Loucy (cell line): ENCODE data around the gene ANKRD13B.

Experiments
- H2AFZ ChIP-seq: fragments of 200-600 bp; sonication (generic); 2 replicates; pipeline ENCODE4 v1.6.0; 2016; ENCODE audit warnings: antibody characterized with exemption, mild to moderate bottlenecking, low read length, moderate library complexity
- H3F3A ChIP-seq: fragments of 200-600 bp; 2 replicates; pipeline ENCODE4 v1.6.0; 2016; ENCODE audit warnings: antibody characterized with exemption, low read depth, mild to moderate bottlenecking
- H3K27me3 ChIP-seq: fragments of 200-600 bp; sonication (generic); 2 replicates; pipeline ENCODE4 v1.6.1; 2014; ENCODE audit warnings: low read length, mild to moderate bottlenecking; ENCODE audit not compliant: insufficient read depth, poor library complexity, severe bottlenecking
- H3K36me3 ChIP-seq: fragments of 200-600 bp; sonication (generic); 2 replicates; pipeline ENCODE4 v1.6.1; 2016; ENCODE audit warnings: low read length; ENCODE audit not compliant: insufficient read depth
- H3K4me1 ChIP-seq: fragments of 200-600 bp; sonication (generic); 2 replicates; pipeline ENCODE4 v1.5.1; 2014; ENCODE audit warnings: low read length, mild to moderate bottlenecking; ENCODE audit not compliant: insufficient read depth, poor library complexity, severe bottlenecking
- H3K4me2 ChIP-seq: fragments of 200-600 bp; sonication (generic); 2 replicates; pipeline ENCODE4 v1.6.0; 2014; ENCODE audit warnings: antibody characterized with exemption, low read length, low read depth, mild to moderate bottlenecking; ENCODE audit not compliant: poor library complexity, severe bottlenecking
- H3K4me3 ChIP-seq: fragments of 200-600 bp; sonication (generic); 2 replicates; pipeline ENCODE4 v1.5.1; 2014; ENCODE audit warnings: low read length, mild to moderate bottlenecking, mixed read lengths; ENCODE audit not compliant: poor library complexity, severe bottlenecking
- H3K79me2 ChIP-seq: fragments of 200-600 bp; sonication (generic); 2 replicates; pipeline ENCODE4 v1.6.1; 2014; ENCODE audit warnings: low read length; ENCODE audit not compliant: insufficient read depth
- H3K9ac ChIP-seq: fragments of 200-600 bp; sonication (generic); 2 replicates; pipeline ENCODE4 v1.6.0; 2014; ENCODE audit warnings: mild to moderate bottlenecking, low read depth, low read length, moderate library complexity; ENCODE audit not compliant: poor library complexity, severe bottlenecking
- H3K9me2 ChIP-seq: fragments of 200-600 bp; sonication (generic); replicated peaks from 2 replicates; pipeline ENCODE4 v1.6.1; 2016; ENCODE audit warnings: low read depth, low read length, mixed read lengths
- H3K9me3 ChIP-seq: fragments of 200-600 bp; sonication (generic); 2 replicates; pipeline ENCODE4 v1.6.1; 2014; ENCODE audit warnings: mild to moderate bottlenecking, antibody characterized with exemption, low read length, low read depth; ENCODE audit not compliant: insufficient read depth
- H4K20me1 ChIP-seq: fragments of 200-600 bp; sonication (generic); 2 replicates; pipeline ENCODE4 v1.6.0; 2014; ENCODE audit warnings: antibody characterized with exemption, low read length, mild to moderate bottlenecking; ENCODE audit not compliant: insufficient read depth, poor library complexity, severe bottlenecking
- EZH2phosphoT487 ChIP-seq: fragments of 200-600 bp; IDR thresholded peaks from 2 replicates; pipeline ENCODE4 v1.6.1; 2018; ENCODE audit warnings: antibody characterized with exemption, mild to moderate bottlenecking, moderate library complexity, borderline replicate concordance
- TF ChIP-seq, protein P1 (sequence below): fragments of 200-600 bp; sonication (generic); conservative IDR thresholded peaks from 2 replicates; pipeline ENCODE4 v1.5.1; 2014; ENCODE audit warnings: mild to moderate bottlenecking, antibody characterized with exemption, low read length

The ANKRD13B gene

DNA sequence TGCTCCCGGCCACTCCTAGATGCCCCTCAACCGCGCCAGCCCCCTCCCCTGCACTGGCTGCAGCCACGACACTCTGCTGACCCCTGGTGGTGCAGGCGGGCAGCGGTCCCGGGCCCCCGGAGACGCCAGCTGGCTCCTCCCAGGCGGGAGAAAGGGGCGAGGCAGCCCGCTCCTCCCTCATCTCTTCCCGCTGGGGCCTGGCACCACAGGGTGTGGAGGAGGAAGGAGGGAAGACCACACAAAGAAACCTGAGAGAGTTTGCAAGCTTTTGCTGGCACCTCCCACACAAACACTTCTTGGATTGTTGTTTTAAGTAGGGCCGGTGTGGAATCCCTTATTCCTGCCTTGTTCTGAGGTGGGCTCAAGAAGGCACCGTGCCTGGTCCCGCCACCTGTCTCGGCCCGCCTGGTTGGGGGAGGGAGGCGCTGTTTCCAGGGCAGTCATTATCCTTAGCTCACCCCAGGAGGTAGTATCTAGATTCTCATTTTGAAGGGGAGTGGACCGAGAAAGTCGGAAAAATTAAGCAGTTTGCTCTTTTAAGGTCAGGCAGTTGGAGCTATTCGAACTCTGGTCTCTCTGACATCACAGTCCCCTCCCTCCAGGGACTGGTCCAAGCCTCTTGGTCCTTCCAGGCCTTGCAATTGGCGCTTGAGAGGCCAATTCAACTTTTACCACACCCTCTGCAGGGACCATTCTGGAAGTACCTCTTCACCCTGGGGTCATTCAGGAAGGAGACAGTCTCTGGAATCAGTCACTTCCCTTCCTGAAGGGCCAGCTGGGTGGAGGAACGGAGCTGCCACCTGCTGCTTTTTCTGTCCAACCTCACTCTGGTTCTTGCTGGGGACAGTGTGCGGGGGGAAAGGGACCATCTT, 959 bp upstream of the ANKRD13B start:
- Histone ChIP-seq H3K27me3 (no peaks in the 10 kb centered on the region), H3F3A (no peaks in the 10 kb centered on the region), H3K79me2 (peaks cover 29% of the 10 kb centered on the region), H4K20me1 (peaks cover 18% of the 10 kb centered on the region), H3K4me2 (peak overlapping the region; percentile 98), H3K9ac (peak overlapping the region; percentile 78), H2AFZ (peak overlapping the region; percentile 100), H3K36me3 (no peaks in the 10 kb centered on the region), H3K9me3 (no peaks in the 10 kb centered on the region), H3K4me1 (peaks cover 48% of the 10 kb centered on the region), H3K9me2 (no peaks in the 10 kb centered on the region), H3K4me3 (peak overlapping the region; percentile 94)
- no peak for TF ChIP-seq EZH2phosphoT487
- TF ChIP-seq, protein P1, sequence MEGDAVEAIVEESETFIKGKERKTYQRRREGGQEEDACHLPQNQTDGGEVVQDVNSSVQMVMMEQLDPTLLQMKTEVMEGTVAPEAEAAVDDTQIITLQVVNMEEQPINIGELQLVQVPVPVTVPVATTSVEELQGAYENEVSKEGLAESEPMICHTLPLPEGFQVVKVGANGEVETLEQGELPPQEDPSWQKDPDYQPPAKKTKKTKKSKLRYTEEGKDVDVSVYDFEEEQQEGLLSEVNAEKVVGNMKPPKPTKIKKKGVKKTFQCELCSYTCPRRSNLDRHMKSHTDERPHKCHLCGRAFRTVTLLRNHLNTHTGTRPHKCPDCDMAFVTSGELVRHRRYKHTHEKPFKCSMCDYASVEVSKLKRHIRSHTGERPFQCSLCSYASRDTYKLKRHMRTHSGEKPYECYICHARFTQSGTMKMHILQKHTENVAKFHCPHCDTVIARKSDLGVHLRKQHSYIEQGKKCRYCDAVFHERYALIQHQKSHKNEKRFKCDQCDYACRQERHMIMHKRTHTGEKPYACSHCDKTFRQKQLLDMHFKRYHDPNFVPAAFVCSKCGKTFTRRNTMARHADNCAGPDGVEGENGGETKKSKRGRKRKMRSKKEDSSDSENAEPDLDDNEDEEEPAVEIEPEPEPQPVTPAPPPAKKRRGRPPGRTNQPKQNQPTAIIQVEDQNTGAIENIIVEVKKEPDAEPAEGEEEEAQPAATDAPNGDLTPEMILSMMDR = peak; percentile 88

DNA sequence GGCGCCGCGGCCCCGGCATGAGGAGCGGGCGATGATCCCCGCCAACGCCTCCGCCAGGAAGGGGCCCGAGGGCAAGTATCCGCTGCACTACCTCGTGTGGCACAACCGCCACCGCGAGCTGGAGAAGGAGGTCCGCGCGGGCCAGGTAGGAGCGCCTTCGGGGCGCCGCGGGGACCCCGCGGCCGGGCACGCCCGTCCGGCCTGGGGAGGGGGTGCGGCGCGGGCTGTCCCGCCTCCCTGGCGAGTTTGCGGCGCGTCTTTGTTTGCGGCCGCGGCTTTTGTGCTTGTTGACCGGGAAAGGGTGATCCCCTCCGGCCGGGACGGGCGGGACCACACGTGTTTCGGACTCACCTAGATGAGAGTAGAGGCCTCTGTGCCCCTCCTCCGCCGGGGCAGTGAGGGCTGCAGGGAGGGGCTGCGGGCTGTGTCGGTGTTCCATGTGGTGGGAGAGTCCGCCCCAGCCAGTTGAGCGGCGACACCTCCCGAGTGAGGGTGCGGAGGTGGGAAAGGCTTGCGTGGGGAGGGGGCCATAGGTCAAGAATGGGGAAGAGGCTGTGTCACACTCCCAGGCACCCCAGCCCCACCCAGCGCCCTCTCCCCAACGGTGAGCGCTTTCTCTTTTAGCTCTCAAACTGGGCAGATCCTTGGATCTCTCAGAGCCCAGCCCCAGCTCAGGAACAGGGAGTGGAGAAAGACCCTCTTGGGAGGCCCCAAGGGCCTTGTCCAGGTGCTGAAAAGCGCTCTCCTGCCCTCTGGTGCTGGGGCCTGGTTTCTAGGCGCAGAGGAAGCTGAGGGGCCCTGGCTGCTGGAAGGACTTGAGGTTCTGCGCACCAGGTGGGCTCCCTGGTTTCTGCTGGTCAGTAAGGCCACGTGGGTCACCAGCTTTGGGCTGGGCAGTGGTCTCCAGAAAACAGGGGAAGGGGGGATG, 923 bp downstream of the ANKRD13B start:
- peak overlapping the region; percentile 73 for H3K4me3 ChIP-seq
- H3K79me2 ChIP-seq = peaks cover 10% of the 10 kb centered on the region
- H4K20me1 ChIP-seq = no peaks in the 10 kb centered on the region
- TF ChIP-seq, protein P1 = peak; percentile 54
- TF ChIP-seq EZH2phosphoT487 = no peak
- no peaks in the 10 kb centered on the region for H3F3A ChIP-seq
- H3K9ac ChIP-seq = no peak overlapping the region
- no peaks in the 10 kb centered on the region for H3K9me2 ChIP-seq
- H3K4me1 ChIP-seq = peaks cover 30% of the 10 kb centered on the region
- H3K27me3 ChIP-seq = no peaks in the 10 kb centered on the region
- peak overlapping the region; percentile 95 for H3K4me2 ChIP-seq
- no peaks in the 10 kb centered on the region for H3K36me3 ChIP-seq
- no peaks in the 10 kb centered on the region for H3K9me3 ChIP-seq
- H2AFZ ChIP-seq = peak overlapping the region; percentile 41; the same call in 1 of the 2 replicates

DNA sequence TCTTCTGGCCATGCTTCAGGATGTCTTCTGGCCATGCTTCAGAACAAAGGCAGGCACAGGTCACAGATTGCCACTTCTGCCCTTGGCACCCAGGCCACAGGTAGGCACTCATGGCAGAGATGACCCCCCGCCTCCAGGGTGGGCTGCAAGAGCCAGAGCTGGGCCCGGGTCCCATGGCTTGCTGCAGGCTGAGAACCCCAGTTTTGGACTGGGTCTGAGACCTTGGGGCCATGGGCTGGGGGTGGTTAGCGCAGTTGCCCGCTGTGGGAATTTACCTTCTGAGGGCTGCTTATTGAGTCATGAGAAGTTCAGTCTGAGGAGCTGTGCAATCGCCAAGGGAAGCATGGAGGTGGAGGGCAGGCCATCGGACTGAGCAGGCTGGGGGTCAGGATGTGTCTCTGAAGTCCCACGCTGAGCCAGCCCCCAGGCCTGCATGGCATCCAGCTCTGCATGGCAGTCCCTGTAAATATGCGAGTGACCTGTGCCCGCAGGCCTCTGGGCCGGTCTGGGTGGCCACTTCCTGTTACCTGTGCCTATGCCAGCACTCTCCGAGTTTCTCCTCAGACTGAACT, 1.7 kb downstream of the ANKRD13B start:
- H3K4me1 ChIP-seq = peaks cover 30% of the 10 kb centered on the region
- H3K9ac ChIP-seq = no peak overlapping the region
- H4K20me1 ChIP-seq = no peaks in the 10 kb centered on the region
- H2AFZ ChIP-seq = no peak overlapping the region
- H3K9me2 ChIP-seq = no peaks in the 10 kb centered on the region
- no peaks in the 10 kb centered on the region for H3K9me3 ChIP-seq
- H3K4me2 ChIP-seq = peak overlapping the region; percentile 95
- H3K36me3 ChIP-seq = no peaks in the 10 kb centered on the region
- TF ChIP-seq, protein P1 = no peak; the same call in 1 of the 2 replicates
- no peak for TF ChIP-seq EZH2phosphoT487
- H3F3A ChIP-seq = no peaks in the 10 kb centered on the region
- H3K79me2 ChIP-seq = peaks cover 9% of the 10 kb centered on the region; the same call in 1 of the 2 replicates
- no peaks in the 10 kb centered on the region for H3K27me3 ChIP-seq
- H3K4me3 ChIP-seq = peak overlapping the region; percentile 73
